CD4-positive, alpha-beta T cell (primary cell): ENCODE data around the gene SEPTIN3. TPM values are rescaled to one million over a fixed set of nuclear protein-coding genes. Genes with fewer than 3 reads are reported as not detected.

Source experiments
- ATAC-seq: fragments of 200-7000 bp; cut with Tn5 transposase; one replicate; pipeline ENCODE4 v1.10.0; 2022; ENCODE audit warnings: mild to moderate bottlenecking; ENCODE audit not compliant: poor library complexity
- CTCF ChIA-PET: fragments of 350-600 bp; sonication (Branson Sonifier 250); formaldehyde crosslinking; loops from one replicate; lab custom pipeline; 2021; ENCODE audit warnings: antibody characterized with exemption, inconsistent platforms; lab: Charles Lee
- POLR2A ChIA-PET: fragments of 350-600 bp; sonication (Branson Sonifier 250); formaldehyde crosslinking; loops from one replicate; lab custom pipeline; 2021; ENCODE audit warnings: antibody characterized with exemption, inconsistent platforms; lab: Charles Lee
- DNase-seq, 14 experiments: peaks; one replicate each; pipeline ENCODE4 v3.0.0-alpha.2; 2013 to 2020; ENCODE audit warnings: mixed read lengths in 2 of 14
- H3K27ac ChIP-seq, 2 donors: one replicate each; pipeline versions ENCODE4 v1.5.1 to v1.7.0; 2013; ENCODE audit warnings: low read length in 2 of 2, low read depth in 1 of 2, mild to moderate bottlenecking in 1 of 2
- H3K27me3 ChIP-seq, 2 experiments: 1 replicate in 1 of 2; 2 replicates in 1 of 2; pipeline versions ENCODE4 v1.6.1 to v1.7.0; 2013; ENCODE audit warnings: low read length in 2 of 2, control low read depth in 1 of 2, mild to moderate bottlenecking in 1 of 2, moderate library complexity in 1 of 2; ENCODE audit not compliant: insufficient read depth in 2 of 2, control insufficient read depth in 1 of 2
- H3K36me3 ChIP-seq: one replicate; pipeline ENCODE4 v1.6.1; 2013; ENCODE audit warnings: low read length, control low read depth; ENCODE audit not compliant: insufficient read depth
- H3K4me1 ChIP-seq: one replicate; pipeline ENCODE4 v1.6.1; 2013; ENCODE audit warnings: low read length, control low read depth; ENCODE audit not compliant: insufficient read depth
- H3K4me3 ChIP-seq: one replicate; pipeline ENCODE4 v1.5.1; 2013; ENCODE audit warnings: mild to moderate bottlenecking, low read length, moderate library complexity
- H3K9me3 ChIP-seq, 2 experiments: 1 replicate in 1 of 2; 2 replicates in 1 of 2; pipeline versions ENCODE4 v1.6.1 to v1.7.0; 2013; ENCODE audit warnings: low read length in 2 of 2, mild to moderate bottlenecking in 2 of 2, control low read depth in 1 of 2, moderate library complexity in 1 of 2; ENCODE audit not compliant: control insufficient read depth in 1 of 2, insufficient read depth in 1 of 2
- H3K27ac Mint-ChIP-seq: one replicate; pipeline ENCODE4 v1.8.0; 2020; ENCODE audit warnings: mixed read lengths
- H3K27me3 Mint-ChIP-seq: one replicate; pipeline ENCODE4 v1.8.0; 2021; ENCODE audit warnings: mixed read lengths
- H3K36me3 Mint-ChIP-seq: one replicate; pipeline ENCODE4 v1.8.0; 2021; ENCODE audit warnings: low read depth, mixed read lengths
- H3K4me1 Mint-ChIP-seq: one replicate; pipeline ENCODE4 v1.8.0; 2021; ENCODE audit warnings: low read depth, mixed read lengths
- H3K4me3 Mint-ChIP-seq: one replicate; pipeline ENCODE4 v1.8.0; 2020; ENCODE audit warnings: mild to moderate bottlenecking, mixed read lengths
- H3K9me3 Mint-ChIP-seq: one replicate; pipeline ENCODE4 v1.8.0; 2020; ENCODE audit warnings: mixed read lengths
- CTCF ChIP-seq: fragments of 200-600 bp; IDR thresholded peaks from one replicate; pipeline ENCODE4 v1.8.0; 2022; ENCODE audit warnings: antibody characterized with exemption, mild to moderate bottlenecking
- intact Hi-C, 2 experiments: fragments of 100-400 bp; cut with DNase I in 1 of 2; cut with micrococcal nuclease in 1 of 2; formaldehyde crosslinking; loops; one replicate each; pipeline versions ENCODE4 v1.15.1 to v1.9.0; 2023 to 2025; cut with DNase I, micrococcal nuclease
- total RNA-seq, 174 experiments: library from RNA in 2 of 174; stranded (reverse) in 2 of 174; gene quantifications; one replicate each; pipeline ENCODE4 v1.2.3 and lab custom pipeline; 2021 to 2026

The SEPTIN3 gene
- total RNA-seq, 2 experiments from 2014 or later = 0.20 to 0.22 TPM

- Histone ChIP-seq H3K36me3 (no peaks in the 10 kb centered on the region), H3K27me3 (no peaks in the 10 kb centered on the region), H3K27ac (peak within 1 kb of the TSS in 1 of 2 donors; percentile 61), H3K4me3 (peak within 1 kb of the TSS; percentile 73), H3K9me3 (peaks cover 8 to 14% of the 10 kb centered on the region in 2 experiments), H3K4me1 (peaks cover 23% of the 10 kb centered on the region)
- peak within 1 kb of the TSS; percentile 73 for H3K27ac Mint-ChIP-seq
- intact Hi-C loops = loop anchor here (2.0 to 5.0 kb wide), 4 partner anchors 52 to 122 kb away; partner anchors contain the start of genes CENPM (in 1 of the 2), NAGA (in 1 of the 2) and PHETA2 (in 1 of the 2)
- TF ChIP-seq CTCF = no peak
- no peaks in the 10 kb centered on the region for H3K27me3 Mint-ChIP-seq
- peaks cover 16% of the 10 kb centered on the region for H3K36me3 Mint-ChIP-seq
- ATAC-seq (peak; percentile 95), DNase-seq (peak; percentile 77 to 94 (median 88))
- H3K4me3 Mint-ChIP-seq = peak within 1 kb of the TSS; percentile 93
- peaks cover 23% of the 10 kb centered on the region for H3K4me1 Mint-ChIP-seq
- ChIA-PET CTCF (interaction anchor here (1.9 kb wide), 1 partner anchor 92 kb away, joined by 5 read pairs; the partner anchor contains the start of gene NDUFA6), POLR2A (interaction anchor here (0.6 to 2.0 kb wide), 12 partner anchors 15 to 988 kb away, joined by 3 to 12 read pairs (median 3); partner anchors contain the start of genes CYB5R3, DESI1, NDUFA6 and POLDIP3)
- peaks cover 7% of the 10 kb centered on the region for H3K9me3 Mint-ChIP-seq
These were observed 29.4 kb downstream of the SEPTIN3 start, which contains the start of gene WBP2NL for GRCh38 chr22:41998361-41999261. Gene WBP2NL, plus strand, starts transcription at chr22:41998788. Its CDS starts 31 bp downstream, at chr22:41998819.

GRCh38 chr22:42000466-42000865 lies 31.2 kb downstream of the SEPTIN3 start:
- Histone ChIP-seq H3K27ac (no peak overlapping the region), H3K36me3 (no peaks in the 10 kb centered on the region), H3K9me3 (peaks cover 8 to 27% of the 10 kb centered on the region in 2 experiments), H3K4me1 (peaks cover 23% of the 10 kb centered on the region), H3K27me3 (no peaks in the 10 kb centered on the region), H3K4me3 (no peak overlapping the region)
- ChIA-PET POLR2A (no interaction called here), CTCF (no interaction called here)
- no peak for TF ChIP-seq CTCF
- Mint-ChIP-seq H3K9me3 (peaks cover 7% of the 10 kb centered on the region), H3K27ac (no peak overlapping the region), H3K36me3 (peaks cover 16% of the 10 kb centered on the region), H3K4me3 (no peak overlapping the region), H3K4me1 (peaks cover 23% of the 10 kb centered on the region), H3K27me3 (no peaks in the 10 kb centered on the region)
- intact Hi-C loops = no loop called here
- DNase-seq = no peak
- ATAC-seq = no peak

- Histone ChIP-seq H3K27ac (no peak overlapping the region), H3K9me3 (peaks cover 12 to 30% of the 10 kb centered on the region in 2 experiments), H3K4me3 (no peak overlapping the region), H3K36me3 (no peaks in the 10 kb centered on the region), H3K4me1 (peaks cover 23% of the 10 kb centered on the region), H3K27me3 (no peaks in the 10 kb centered on the region)
- CTCF ChIA-PET = no interaction called here
- POLR2A ChIA-PET = no interaction called here
- no peak for TF ChIP-seq CTCF
- H3K27me3 Mint-ChIP-seq = no peaks in the 10 kb centered on the region
- ATAC-seq = no peak
- peaks cover 23% of the 10 kb centered on the region for H3K4me1 Mint-ChIP-seq
- intact Hi-C loops = no loop called here
- peaks cover 16% of the 10 kb centered on the region for H3K36me3 Mint-ChIP-seq
- no peak for DNase-seq
- peaks cover 11% of the 10 kb centered on the region for H3K9me3 Mint-ChIP-seq
- H3K4me3 Mint-ChIP-seq = no peak overlapping the region
- peak overlapping the region; percentile 12 for H3K27ac Mint-ChIP-seq
These were observed 31.9 kb downstream of the SEPTIN3 start for GRCh38 chr22:42001121-42001520.
